K562 (cell line): ENCODE results near the gene ORAI2. TPM values are rescaled to one million over a fixed set of nuclear protein-coding genes. Genes with fewer than 3 reads are reported as not detected.
A peak's percentile ranks its signal among the peaks of the same experiment; 100 is the strongest.

ENCODE experiments used
- ATAC-seq: fragments of 200-7000 bp; cut with Tn5 transposase; 3 replicates; pipeline ENCODE4 v1.9.1; 2020; ENCODE audit warnings: moderate library complexity
- BruUV-seq: library from RNA; stranded (reverse); fragments of 400-500 nt; replicated peaks from 2 replicates; lab custom pipeline; 2021; lab: Mats Ljungman, UMichigan
- CTCF ChIA-PET: fragments of 300-600 bp; formaldehyde crosslinking; extraction: SDS; loops from one replicate; lab custom pipeline; 2021; ENCODE audit warnings: low intra/inter-chr PET ratio; lab: Yijun Ruan, JAX
- POLR2A ChIA-PET: fragments of 300-600, 350-650 bp; sonication (Branson Sonifier 250); formaldehyde crosslinking; extraction: SDS; loops from one replicate; lab custom pipeline; 2021; ENCODE audit warnings: antibody characterized with exemption, inconsistent platforms; lab: Yijun Ruan, JAX
- DNase-seq, 4 experiments: peaks; one replicate each; pipeline versions ENCODE4 v3.0.0 to v3.0.0-alpha.2; 2011 to 2018; ENCODE audit warnings: low spot score in 3 of 4, mixed read lengths in 3 of 4; ENCODE audit errors: extremely low read depth in 1 of 4
- FAIRE-seq: peaks from 2 replicates; lab custom pipeline; 2011; peaks lifted over from hg19 to GRCh38; lab: Jason Lieb, UNC
- H2AFZ ChIP-seq: 2 replicates; pipeline ENCODE4 v1.6.0; 2011; ENCODE audit warnings: low read depth, low read length, control low read depth, inconsistent platforms
- H3K27ac ChIP-seq: fragments of 200-600 bp; 3 replicates; pipeline ENCODE4 v1.8.0; 2011; ENCODE audit warnings: low read depth, mild to moderate bottlenecking, control low read depth, inconsistent platforms, low read length, moderate library complexity, mixed read lengths; ENCODE audit errors: extremely low read depth
- H3K27me3 ChIP-seq, 2 experiments: fragments of 300-600 bp in 1 of 2; 2 replicates in 1 of 2; 3 replicates in 1 of 2; pipeline versions ENCODE4 v1.6.0 to v1.8.0; 2011; ENCODE audit warnings: inconsistent platforms in 2 of 2, low read length in 2 of 2, mild to moderate bottlenecking in 1 of 2, mixed read lengths in 1 of 2, moderate library complexity in 1 of 2; ENCODE audit not compliant: control insufficient read depth in 2 of 2, insufficient read depth in 2 of 2
- H3K36me3 ChIP-seq: fragments of 300-600 bp; 3 replicates; pipeline ENCODE4 v1.8.0; 2011; ENCODE audit warnings: mild to moderate bottlenecking, low read length, inconsistent platforms; ENCODE audit not compliant: control insufficient read depth, insufficient read depth
- H3K4me1 ChIP-seq, 2 experiments: fragments of 200-600 bp in 1 of 2; replicated peaks in 1 of 2; 2 replicates in 1 of 2; 3 replicates in 1 of 2; pipeline versions ENCODE4 v1.5.1 to v1.8.0; 2011; ENCODE audit warnings: inconsistent platforms in 2 of 2, low read length in 2 of 2, mild to moderate bottlenecking in 1 of 2, mixed read lengths in 1 of 2, moderate library complexity in 1 of 2; ENCODE audit not compliant: control insufficient read depth in 2 of 2, insufficient read depth in 2 of 2
- H3K4me2 ChIP-seq: 2 replicates; pipeline ENCODE4 v1.6.1; 2011; ENCODE audit warnings: low read length, control low read depth, inconsistent platforms, mixed read lengths; ENCODE audit not compliant: insufficient read depth
- H3K4me3 ChIP-seq: fragments of 200-600 bp; sonication (generic), shearing (Covaris generic); 2 replicates; pipeline ENCODE4 v1.5.1; 2016; ENCODE audit warnings: control low read depth, inconsistent platforms
- H3K79me2 ChIP-seq: fragments of 200-600 bp; 3 replicates; pipeline ENCODE4 v1.8.0; 2011; ENCODE audit warnings: low read length, inconsistent platforms; ENCODE audit not compliant: control insufficient read depth, insufficient read depth
- H3K9ac ChIP-seq, 2 experiments: 2 replicates each; pipeline versions ENCODE4 v1.6.0 to v1.6.1; 2011; ENCODE audit warnings: low read depth in 2 of 2, low read length in 2 of 2, control low read depth in 1 of 2, inconsistent platforms in 1 of 2, mild to moderate bottlenecking in 1 of 2, mixed read lengths in 1 of 2; ENCODE audit not compliant: insufficient read depth in 1 of 2
- H3K9me1 ChIP-seq: one replicate; pipeline ENCODE4 v1.6.0; 2011; ENCODE audit warnings: inconsistent platforms, mild to moderate bottlenecking, low read length, moderate library complexity; ENCODE audit not compliant: control insufficient read depth, insufficient read depth
- H3K9me3 ChIP-seq: replicated peaks from 2 replicates; pipeline ENCODE4 v1.5.1; 2011; ENCODE audit warnings: low read depth, low read length, inconsistent platforms; ENCODE audit not compliant: control insufficient read depth, insufficient read depth
- H4K20me1 ChIP-seq: replicated peaks from 2 replicates; pipeline ENCODE4 v1.6.1; 2011; ENCODE audit warnings: low read length, inconsistent platforms, mixed read lengths; ENCODE audit not compliant: control insufficient read depth, insufficient read depth
- CREM ChIP-seq: IDR thresholded peaks from 2 replicates; pipeline ENCODE4 v1.6.1; 2014; ENCODE audit warnings: antibody characterized with exemption, low read depth
- ZNF444 ChIP-seq: fragments of 250-450 bp; sonication (Bioruptor Pico); IDR thresholded peaks from 2 replicates; pipeline ENCODE4 v1.4.0; 2020; ENCODE audit warnings: mild to moderate bottlenecking, moderate library complexity
- WGBS: fragments of 100-300 bp; shearing (Covaris generic); methylation state at CpG from one replicate; pipeline ENCODE4 v1.1.6; 2016; ENCODE audit warnings: low coverage, mixed read lengths; ENCODE audit not compliant: insufficient coverage; ENCODE audit errors: missing lambda C conversion rate; 5-methylcytosine and 5-hydroxymethylcytosine counted together
- in situ Hi-C: fragments of 300-500 bp; cut with MboI; formaldehyde crosslinking; loops from 4 replicates; pipeline ENCODE4 v1.15.0; 2018; ENCODE audit warnings: inconsistent platforms, mixed read lengths
- intact Hi-C: fragments of 100-400 bp; cut with micrococcal nuclease; formaldehyde crosslinking; loops from 2 replicates; pipeline ENCODE4 v1.14.2; 2022
- polyA plus RNA-seq, 8 experiments: library from polyadenylated mRNA; depleted of rRNA in 4 of 8; stranded (reverse) in 5 of 8; unstranded in 3 of 8; fragments of >200 nt; fragmentation: Nextera tagmentation in 2 of 8; fragmentation: Illumina TruSeq in 1 of 8; extraction: Ambion mirVana in 2 of 8; extraction: Trizol in 1 of 8; gene quantifications; 2 replicates each; pipeline versions ENCODE4 v1.2.1 to v1.2.3, GENCODE V29; 2011 to 2014; ENCODE audit warnings: inconsistent platforms in 1 of 8, missing spikeins in 1 of 8
- total RNA-seq, 7 experiments: library from RNA; depleted of rRNA in 6 of 7; stranded (reverse); fragments of >200 nt in 6 of 7; fragmentation: Illumina TruSeq in 2 of 7; extraction: Trizol in 2 of 7; gene quantifications; 2 replicates each; pipeline versions ENCODE4 v1.2.1 to v1.2.3, GENCODE V29; 2011 to 2021; ENCODE audit warnings: low replicate concordance in 1 of 7
- TF ChIP-seq, protein P1 (sequence below): fragments of 450-650 bp; conservative IDR thresholded peaks from 2 replicates; pipeline ENCODE4 v1.6.1; 2016; ENCODE audit warnings: missing genetic modification characterization, low read depth, mild to moderate bottlenecking, control low read depth, missing compliant biosample characterization
- TF ChIP-seq, protein P2 (sequence below), 2 experiments: fragments of 450-650 bp; IDR thresholded peaks; 2 replicates each; pipeline ENCODE4 v1.6.1; 2016; ENCODE audit warnings: mild to moderate bottlenecking in 2 of 2, borderline replicate concordance in 1 of 2, low read depth in 1 of 2, moderate library complexity in 1 of 2
- TF ChIP-seq, protein P3 (sequence below): fragments of 450-650 bp; formaldehyde crosslinking; IDR thresholded peaks from 2 replicates; pipeline ENCODE4 v1.4.0; 2020; ENCODE audit warnings: mild to moderate bottlenecking, mixed read lengths

The ORAI2 gene
- total and polyA plus RNA-seq, 9 of the 15 experiments (the other 6 are each of a cell fraction or from before 2014, with no cell fraction given), result 1.1 to 27.7 (median 9.2) TPM

DNA sequence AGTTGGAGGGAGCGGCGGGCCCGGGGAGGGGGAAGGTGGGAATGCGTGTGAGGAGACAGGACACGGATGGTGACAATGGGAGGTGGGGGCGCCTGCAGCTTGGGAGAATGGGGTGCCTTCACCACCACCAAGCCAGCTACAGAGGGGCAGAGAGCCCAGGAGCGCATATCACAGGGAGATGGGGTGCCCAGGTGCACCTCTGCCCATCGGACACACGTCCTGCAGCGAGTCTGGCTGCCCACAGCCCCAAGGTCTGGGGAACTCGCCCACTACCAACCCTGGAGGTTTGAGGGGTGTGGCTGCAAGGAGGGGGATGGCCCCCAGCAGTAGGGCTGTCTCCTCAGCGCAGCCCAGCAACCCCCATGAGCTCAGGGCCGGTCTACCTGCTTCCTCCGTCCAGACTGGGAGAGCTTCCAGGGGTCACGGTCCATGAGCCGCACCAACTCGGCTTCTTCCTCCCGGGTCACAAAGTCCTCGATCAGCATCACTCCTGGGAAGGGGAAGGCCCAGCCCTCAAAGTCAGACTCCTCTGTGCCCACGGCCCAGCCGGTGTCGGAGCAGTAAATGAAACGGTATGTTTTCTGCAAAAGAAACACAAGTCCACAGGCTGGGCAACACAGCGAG, 26.0 kb downstream of the ORAI2 start (continued):
- TF ChIP-seq, protein P1, sequence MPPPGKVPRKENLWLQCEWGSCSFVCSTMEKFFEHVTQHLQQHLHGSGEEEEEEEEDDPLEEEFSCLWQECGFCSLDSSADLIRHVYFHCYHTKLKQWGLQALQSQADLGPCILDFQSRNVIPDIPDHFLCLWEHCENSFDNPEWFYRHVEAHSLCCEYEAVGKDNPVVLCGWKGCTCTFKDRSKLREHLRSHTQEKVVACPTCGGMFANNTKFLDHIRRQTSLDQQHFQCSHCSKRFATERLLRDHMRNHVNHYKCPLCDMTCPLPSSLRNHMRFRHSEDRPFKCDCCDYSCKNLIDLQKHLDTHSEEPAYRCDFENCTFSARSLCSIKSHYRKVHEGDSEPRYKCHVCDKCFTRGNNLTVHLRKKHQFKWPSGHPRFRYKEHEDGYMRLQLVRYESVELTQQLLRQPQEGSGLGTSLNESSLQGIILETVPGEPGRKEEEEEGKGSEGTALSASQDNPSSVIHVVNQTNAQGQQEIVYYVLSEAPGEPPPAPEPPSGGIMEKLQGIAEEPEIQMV (tag), result no peak

DNA sequence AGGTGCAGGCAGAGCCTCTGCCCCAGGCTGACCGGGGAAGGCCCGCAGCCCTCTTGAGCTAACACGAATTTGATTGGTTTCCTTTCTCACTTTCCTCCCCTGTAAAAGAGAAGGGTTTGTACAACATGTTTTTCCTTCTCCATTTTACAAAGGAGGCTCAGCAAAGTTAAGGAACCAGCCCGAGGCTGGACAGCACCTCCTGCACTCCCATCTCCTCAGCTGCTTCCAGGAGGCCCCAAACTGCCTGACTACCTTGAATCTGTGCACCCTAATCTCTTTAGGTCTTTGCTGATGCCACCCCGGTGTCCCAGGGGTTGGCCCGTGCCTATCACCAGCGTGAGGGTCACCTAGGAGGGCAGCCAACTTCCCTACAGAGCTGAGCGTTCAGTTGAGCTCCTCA, 27.1 kb downstream of the ORAI2 start:
- TF ChIP-seq, protein P2, sequence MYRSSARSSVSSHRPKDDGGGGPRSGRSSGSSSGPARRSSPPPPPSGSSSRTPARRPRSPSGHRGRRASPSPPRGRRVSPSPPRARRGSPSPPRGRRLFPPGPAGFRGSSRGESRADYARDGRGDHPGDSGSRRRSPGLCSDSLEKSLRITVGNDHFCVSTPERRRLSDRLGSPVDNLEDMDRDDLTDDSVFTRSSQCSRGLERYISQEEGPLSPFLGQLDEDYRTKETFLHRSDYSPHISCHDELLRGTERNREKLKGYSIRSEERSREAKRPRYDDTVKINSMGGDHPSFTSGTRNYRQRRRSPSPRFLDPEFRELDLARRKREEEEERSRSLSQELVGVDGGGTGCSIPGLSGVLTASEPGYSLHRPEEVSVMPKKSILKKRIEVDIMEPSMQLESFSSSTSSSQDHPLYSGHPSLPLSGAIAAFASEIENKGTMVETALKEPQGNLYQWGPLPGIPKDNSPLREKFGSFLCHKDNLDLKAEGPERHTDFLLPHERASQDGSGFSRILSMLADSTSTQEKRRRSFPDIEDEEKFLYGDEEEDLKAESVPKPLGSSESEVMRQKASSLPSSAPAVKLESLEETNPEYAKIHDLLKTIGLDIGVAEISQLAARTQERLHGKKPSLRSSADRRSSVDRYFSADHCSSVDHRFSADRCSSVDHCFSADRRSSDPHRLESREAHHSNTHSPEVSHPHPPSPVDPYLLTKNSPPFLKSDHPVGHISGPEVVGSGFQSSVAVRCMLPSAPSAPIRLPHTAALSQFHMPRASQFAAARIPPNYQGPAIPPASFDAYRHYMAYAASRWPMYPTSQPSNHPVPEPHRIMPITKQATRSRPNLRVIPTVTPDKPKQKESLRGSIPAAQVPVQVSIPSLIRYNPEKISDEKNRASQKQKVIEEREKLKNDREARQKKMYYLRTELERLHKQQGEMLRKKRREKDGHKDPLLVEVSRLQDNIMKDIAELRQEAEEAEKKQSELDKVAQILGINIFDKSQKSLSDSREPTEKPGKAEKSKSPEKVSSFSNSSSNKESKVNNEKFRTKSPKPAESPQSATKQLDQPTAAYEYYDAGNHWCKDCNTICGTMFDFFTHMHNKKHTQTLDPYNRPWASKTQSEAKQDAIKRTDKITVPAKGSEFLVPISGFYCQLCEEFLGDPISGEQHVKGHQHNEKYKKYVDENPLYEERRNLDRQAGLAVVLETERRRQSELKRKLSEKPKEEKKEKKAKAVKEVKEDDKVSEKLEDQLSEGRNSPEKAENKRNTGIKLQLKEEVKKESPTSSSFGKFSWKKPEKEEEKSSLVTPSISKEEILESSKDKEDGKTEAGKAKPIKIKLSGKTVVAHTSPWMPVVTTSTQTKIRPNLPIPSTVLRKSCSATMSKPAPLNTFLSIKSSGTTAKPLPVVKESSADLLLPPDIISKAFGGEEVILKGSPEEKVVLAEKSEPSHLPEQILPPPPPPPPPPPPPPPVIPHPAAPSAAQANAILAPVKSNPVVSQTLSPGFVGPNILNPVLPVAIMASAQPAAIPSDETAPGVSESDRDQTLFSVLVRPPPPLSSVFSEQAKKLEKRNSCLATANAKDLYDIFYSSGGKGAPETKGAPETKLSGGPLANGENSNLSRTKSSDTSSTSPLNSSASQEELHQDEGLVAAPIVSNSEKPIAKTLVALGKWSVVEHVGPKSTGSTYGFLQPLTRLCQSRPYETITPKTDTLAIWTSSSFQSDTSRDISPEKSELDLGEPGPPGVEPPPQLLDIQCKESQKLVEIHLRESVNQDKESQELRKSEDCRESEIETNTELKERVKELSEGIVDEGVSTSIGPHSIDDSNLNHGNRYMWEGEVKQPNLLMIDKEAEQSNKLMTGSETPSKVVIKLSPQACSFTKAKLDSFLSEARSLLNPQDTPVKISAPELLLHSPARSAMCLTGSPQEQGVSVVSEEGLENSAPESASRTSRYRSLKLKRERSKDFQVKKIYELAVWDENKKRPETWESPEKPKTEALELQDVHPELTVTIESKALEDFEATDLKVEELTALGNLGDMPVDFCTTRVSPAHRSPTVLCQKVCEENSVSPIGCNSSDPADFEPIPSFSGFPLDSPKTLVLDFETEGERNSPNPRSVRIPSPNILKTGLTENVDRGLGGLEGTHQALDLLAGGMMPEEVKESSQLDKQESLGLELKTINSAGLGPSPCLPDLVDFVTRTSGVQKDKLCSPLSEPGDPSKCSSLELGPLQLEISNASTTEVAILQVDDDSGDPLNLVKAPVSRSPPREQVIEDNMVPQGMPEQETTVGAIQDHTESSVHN (IDR thresholded peaks at IDR 0.05; ENCODE audit: borderline replicate concordance in 1 of 2, low read depth in 1 of 2), result no peak
- TF ChIP-seq, protein P3, sequence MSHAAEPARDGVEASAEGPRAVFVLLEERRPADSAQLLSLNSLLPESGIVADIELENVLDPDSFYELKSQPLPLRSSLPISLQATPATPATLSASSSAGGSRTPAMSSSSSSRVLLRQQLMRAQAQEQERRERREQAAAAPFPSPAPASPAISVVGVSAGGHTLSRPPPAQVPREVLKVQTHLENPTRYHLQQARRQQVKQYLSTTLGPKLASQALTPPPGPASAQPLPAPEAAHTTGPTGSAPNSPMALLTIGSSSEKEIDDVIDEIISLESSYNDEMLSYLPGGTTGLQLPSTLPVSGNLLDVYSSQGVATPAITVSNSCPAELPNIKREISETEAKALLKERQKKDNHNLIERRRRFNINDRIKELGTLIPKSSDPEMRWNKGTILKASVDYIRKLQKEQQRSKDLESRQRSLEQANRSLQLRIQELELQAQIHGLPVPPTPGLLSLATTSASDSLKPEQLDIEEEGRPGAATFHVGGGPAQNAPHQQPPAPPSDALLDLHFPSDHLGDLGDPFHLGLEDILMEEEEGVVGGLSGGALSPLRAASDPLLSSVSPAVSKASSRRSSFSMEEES (CRISPR knock-in tag), result no peak
- no peak for TF ChIP-seq CREM
- TF ChIP-seq ZNF444 (CRISPR knock-in tag), result no peak
- Histone ChIP-seq H3K4me1 (peaks cover 4 to 42% of the 10 kb centered on the region in 2 experiments; a peak in 3 of 5 replicates), H3K79me2 (peaks cover 39% of the 10 kb centered on the region), H3K9ac (0 out of 4 replicates have a peak overlapping the region, but pooled peaks of 1 of the 2 experiments have one; percentile 8), H3K36me3 (peaks cover 43% of the 10 kb centered on the region; the same call in 2 of the 3 replicates), H3K4me2 (no peak overlapping the region), H3K9me3 (no peaks in the 10 kb centered on the region), H3K4me3 (no peak overlapping the region), H3K9me1 (peaks cover 3% of the 10 kb centered on the region), H2AFZ (no peak overlapping the region), H3K27me3 (no peaks in the 10 kb centered on the region), H3K27ac (no peak overlapping the region), H4K20me1 (no peaks in the 10 kb centered on the region)
- FAIRE-seq (peak; percentile 58), DNase-seq (no peak), ATAC-seq (no peak)
- CTCF ChIA-PET, result no interaction called here
- intact Hi-C loops (no loop called here), in situ Hi-C loops (loop anchor here (25.0 kb wide), 2 partner anchors 102 to 202 kb away; partner anchors contain the start of genes POLR2J2, POLR2J3, SPDYE2 and SPDYE2B)
- no TSS peak for BruUV-seq
- WGBS, result 76% methylated on average over 8 of the region's 8 CpGs
- POLR2A ChIA-PET, result interaction anchor here (0.7 to 0.8 kb wide), 2 partner anchors 9 to 21 kb away, joined by 3 to 4 read pairs; no protein-coding TSS in a partner anchor
